Lower leg skin (tissue), 3 donors: ENCODE measurements around the gene ANKRD13D.

Experiments used
- POLR2A ChIP-seq, 2 donors: fragments of 450-650 bp; IDR thresholded peaks; one replicate each; pipeline ENCODE4 v1.6.1; 2016 to 2017; ENCODE audit warnings: antibody characterized with exemption in 2 of 2, mild to moderate bottlenecking in 1 of 2, moderate library complexity in 1 of 2
- TF ChIP-seq, protein P1 (sequence below), 3 donors: fragments of 450-650 bp; IDR thresholded peaks; one replicate each; pipeline ENCODE4 v1.5.1; 2016; ENCODE audit warnings: antibody characterized with exemption in 3 of 3, mild to moderate bottlenecking in 3 of 3, moderate library complexity in 2 of 3

GRCh38 chr11:67300256-67300755 lies 11.2 kb downstream of the ANKRD13D start:
- TF ChIP-seq, protein P1, sequence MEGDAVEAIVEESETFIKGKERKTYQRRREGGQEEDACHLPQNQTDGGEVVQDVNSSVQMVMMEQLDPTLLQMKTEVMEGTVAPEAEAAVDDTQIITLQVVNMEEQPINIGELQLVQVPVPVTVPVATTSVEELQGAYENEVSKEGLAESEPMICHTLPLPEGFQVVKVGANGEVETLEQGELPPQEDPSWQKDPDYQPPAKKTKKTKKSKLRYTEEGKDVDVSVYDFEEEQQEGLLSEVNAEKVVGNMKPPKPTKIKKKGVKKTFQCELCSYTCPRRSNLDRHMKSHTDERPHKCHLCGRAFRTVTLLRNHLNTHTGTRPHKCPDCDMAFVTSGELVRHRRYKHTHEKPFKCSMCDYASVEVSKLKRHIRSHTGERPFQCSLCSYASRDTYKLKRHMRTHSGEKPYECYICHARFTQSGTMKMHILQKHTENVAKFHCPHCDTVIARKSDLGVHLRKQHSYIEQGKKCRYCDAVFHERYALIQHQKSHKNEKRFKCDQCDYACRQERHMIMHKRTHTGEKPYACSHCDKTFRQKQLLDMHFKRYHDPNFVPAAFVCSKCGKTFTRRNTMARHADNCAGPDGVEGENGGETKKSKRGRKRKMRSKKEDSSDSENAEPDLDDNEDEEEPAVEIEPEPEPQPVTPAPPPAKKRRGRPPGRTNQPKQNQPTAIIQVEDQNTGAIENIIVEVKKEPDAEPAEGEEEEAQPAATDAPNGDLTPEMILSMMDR (IDR thresholded peaks at IDR 0.05), result no peak
- no peak for TF ChIP-seq POLR2A (IDR thresholded peaks at IDR 0.05)
